T-helper 22 cell (primary cell): ENCODE measurements around the gene CXCL9.
"Not testable (repeated sequence)": the region's sequence is repeated elsewhere in the genome, so short reads cannot be mapped to it uniquely, and the experiment has no call there.

ENCODE experiments used
- DNase-seq: peaks from one replicate; pipeline ENCODE4 v3.0.0-alpha.2; 2020; ENCODE audit warnings: low read depth

Gene CXCL9

DNA sequence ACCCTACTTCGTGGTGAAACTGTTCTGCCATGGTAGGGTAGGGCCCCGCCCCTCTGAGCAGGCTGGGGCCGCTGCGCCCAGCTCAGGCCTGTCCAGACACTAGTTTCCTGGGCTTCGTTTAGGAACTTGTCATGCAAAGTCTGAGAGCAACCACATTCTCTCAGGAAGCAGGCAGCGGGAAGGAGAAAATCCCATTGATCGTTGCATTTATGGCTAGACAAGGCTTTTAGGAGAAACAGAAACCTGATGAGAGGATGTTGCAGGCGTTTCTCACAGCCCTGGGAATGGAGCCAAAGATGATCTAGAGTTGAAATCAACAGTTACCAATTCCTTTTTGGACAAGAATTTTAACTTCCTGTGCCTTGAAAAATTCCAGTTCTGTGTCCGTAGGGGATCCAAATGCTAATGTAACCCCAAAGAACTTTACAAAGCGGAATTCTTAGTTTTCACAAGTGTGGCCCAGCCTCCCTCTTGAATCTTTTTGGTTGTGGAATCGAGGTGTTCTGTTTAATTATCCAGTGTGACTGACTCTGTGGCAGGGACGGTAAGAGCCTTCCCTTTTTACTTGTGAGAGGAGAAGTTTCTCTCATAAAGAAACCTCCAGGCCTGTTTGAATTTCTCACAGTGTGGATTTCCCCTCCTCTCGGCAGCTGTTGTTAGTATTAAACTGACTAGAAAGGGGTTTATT, 4.5 kb upstream of the CXCL9 start:
- no peak for DNase-seq

- DNase-seq = no peak
Measured at GRCh38 chr4:76011018-76011670, 3.8 kb upstream of the CXCL9 start.

DNA sequence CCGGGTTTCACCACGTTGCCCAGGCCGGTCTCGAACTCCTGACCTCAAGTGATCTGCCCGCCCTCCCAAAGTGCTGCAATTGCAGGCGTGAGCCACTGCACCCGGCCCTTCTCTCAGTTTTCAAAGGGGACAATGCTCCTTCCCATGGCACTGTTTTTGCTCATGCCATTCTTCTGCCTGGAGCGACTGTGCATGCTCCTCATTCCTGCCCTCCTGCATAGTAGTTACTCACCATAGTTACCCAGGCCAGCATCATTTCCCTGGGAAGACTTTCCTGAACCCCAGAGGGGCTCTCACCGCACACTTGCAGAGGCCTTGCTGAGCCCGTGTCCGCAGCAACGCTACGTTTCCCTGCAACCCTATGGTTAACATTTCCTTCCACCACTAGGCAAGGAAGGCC, 3.3 kb upstream of the CXCL9 start:
- no peak for DNase-seq

- DNase-seq = no peak
Measured at GRCh38 chr4:76009311-76009710, 2.0 kb upstream of the CXCL9 start.

DNA sequence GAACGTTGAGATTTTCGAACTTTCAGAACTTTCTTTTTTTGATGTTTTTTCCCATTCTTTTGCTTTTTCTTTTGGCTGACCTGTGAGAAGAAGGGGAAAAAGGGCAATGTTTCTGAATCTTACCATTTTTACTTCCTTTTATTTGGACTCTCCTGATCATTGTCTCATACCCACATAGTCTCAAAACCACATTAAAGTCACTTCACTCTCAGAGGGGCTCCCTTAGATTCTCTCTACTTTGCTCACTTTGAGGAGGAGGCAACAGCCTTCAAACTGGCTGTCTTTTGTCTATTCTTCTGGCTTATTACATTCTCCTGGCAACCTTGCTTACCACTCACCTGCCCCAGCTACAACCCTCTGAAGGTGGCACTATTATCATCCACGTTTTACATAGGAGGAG, 3.7 kb downstream of the CXCL9 start:
- no peak for DNase-seq

GRCh38 chr4:76003035-76003434, 4.3 kb downstream of the CXCL9 start:
- no peak for DNase-seq

DNA sequence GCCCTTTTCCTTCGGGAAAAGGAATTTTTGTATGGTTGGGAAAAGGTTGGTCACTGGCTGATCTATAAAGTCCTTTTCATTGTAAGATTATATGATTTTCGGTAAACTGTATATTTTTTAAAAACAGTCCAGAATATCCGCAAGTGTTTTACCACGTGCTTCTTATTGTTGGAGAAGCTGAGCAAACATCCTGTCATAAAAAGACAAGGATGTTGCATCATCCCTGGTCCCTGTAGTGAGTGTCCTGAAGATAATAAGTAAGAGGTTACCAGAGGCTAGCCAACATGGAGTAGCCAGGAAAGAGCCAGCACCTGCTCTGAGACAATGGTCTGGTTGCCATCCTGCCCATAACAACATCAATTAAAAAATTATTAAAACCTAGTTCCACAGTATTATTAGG, 5.1 kb downstream of the CXCL9 start:
- DNase-seq = no peak

GRCh38 chr4:76001700-76002099, 5.6 kb downstream of the CXCL9 start:
- no peak for DNase-seq

- DNase-seq = no peak
Measured at GRCh38 chr4:76000279-76000678, 7.0 kb downstream of the CXCL9 start.

DNA sequence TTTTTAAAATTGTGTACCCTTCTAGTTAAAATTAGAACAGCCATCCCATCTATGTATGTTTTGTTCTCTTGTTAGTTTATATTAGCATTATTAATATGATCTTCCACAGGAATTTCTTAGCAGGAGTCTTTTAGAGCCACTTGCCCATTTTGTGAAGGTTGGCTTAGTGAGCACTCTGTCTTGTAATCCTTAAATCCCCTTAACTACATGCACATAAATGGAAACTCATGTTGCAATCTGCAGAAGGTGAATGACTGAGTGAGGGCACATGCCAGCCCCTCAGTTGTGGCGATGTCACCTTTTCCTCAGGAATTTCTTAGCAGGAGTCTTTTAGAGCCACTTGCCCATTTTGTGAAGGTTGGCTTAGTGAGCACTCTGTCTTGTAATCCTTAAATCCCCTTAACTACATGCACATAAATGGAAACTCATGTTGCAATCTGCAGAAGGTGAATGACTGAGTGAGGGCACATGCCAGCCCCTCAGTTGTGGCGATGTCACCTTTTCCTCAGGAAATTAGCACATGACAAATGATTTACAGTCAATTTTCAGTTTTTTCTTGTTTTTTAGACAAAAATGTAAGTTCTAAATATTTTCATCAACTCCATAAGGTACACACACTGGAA, 8.7 kb downstream of the CXCL9 start:
- not testable (repeated sequence) for DNase-seq

GRCh38 chr4:75997946-75998345, 9.4 kb downstream of the CXCL9 start:
- DNase-seq = no peak

DNA sequence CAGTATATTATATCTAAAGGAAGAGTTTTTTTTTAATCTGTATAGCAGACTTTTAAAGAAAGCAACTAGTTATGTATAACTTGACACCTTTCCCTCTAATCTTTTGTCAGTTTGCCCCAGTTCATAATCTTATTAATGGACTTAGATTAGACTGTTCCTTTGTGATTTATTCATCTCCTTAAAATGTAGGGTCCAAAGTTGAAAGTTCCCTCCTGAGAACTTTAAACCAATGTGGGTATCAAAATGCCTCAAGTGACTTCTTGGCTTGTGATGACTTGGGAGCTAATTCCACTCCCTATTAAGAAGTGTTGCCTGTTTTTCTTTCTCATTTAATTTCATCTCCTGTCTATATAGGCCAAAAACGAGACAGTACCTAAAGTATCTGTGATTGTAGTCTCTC, 10.2 kb downstream of the CXCL9 start:
- DNase-seq = no peak

DNA sequence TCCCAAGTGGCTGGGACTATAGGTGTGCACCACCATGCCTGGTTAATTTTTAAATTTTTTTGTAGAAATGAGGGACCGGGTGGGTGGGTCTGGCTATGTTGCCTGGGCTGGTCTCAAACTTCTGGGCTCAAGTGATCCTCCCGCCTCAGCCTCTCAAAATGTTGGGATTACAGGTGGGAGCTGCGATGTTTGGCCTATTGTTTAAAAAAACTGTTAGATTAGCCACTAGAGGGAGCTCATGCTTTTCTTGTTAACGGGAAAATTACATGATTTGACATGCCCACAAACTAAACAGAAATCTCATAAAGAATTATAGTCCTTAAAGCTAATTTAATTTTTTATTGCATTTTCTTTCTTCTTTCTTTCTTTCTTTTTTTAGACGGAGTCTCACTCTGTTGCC, 11.6 kb downstream of the CXCL9 start:
- DNase-seq = no peak

DNA sequence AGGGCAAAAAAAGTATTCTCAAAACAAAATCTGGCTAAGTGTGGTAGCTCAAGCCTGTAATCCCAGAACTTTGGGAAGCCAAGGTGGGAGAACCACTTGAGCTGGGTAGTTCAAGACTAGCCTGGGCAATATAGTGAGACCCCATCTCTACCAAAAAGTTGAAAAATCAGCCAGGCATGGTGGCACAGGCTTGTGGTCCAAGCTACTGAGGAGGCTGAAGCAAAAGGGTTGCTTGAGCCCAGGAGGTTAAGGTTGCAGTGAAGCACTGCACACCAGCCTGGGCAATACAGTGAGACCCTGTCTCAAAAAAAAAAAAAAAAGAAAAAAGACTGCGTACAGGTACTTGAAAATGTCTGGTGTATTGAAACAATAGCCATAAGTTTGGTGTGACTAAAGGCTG, 14.8 kb downstream of the CXCL9 start:
- no peak for DNase-seq

GRCh38 chr4:75989846-75990528, 17.3 kb downstream of the CXCL9 start:
- DNase-seq = no peak

DNA sequence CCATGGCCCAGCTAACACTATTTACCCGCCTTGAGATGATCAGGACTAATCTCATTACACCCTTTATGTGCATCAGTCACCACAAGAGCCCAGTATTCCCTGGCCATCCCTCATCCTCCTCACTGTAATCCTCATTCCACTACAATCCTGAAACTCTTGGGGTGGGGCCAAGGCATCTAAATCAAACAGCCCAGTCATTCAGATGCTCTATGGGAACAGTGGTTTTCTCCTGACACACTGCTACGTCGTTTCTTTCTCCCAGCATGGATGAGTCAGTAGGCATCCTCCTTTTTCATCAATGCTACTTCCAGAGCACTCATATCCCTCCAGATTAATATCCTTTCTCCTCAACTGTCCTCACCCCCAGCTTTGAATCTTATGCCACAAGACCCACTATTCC, 22.2 kb downstream of the CXCL9 start:
- no peak for DNase-seq

DNA sequence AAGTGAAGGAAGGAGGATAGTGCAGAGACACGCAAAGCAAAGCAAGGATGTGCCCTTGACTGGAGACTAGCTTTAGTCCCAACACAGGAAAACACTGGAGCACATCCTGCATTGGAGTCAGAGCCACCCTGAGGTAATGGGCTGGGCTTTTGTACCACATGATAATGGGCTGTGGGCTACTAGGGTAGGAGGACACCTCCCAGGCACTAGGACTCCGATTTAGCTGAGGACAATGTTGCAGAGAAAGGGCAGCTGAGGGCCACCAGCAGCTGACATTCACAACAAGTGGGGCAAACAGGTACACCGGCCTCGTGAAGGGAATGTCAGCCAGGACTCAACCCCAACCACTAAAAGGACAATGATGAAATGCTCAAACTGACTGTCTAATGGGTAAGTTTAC, 26.7 kb downstream of the CXCL9 start:
- no peak for DNase-seq

GRCh38 chr4:75976177-75976576, 31.1 kb downstream of the CXCL9 start:
- DNase-seq = no peak

DNA sequence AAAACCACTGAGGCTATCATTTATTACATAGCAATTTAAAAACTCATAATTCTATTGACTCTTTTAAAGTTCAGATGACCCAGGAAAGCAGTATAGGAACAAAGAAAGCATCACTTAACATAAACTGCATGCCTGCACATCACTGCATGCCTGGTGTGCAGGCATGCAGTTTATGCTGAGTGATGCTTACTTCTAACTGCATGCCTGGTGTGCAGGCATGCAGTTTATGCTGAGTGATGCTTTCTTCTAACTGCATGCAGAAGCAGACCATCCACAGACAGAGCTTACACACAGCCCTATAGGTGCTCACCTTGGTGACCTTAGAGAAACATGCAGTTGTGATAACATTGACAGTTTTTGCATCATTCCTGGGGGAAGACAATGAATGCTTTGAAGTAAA, 33.5 kb downstream of the CXCL9 start:
- no peak for DNase-seq

GRCh38 chr4:75968084-75968483, 39.2 kb downstream of the CXCL9 start:
- DNase-seq = no peak

GRCh38 chr4:75963558-75963957, 43.8 kb downstream of the CXCL9 start:
- DNase-seq = no peak

- DNase-seq = not testable (repeated sequence)
Measured at GRCh38 chr4:75962072-75962471, 45.2 kb downstream of the CXCL9 start.

DNA sequence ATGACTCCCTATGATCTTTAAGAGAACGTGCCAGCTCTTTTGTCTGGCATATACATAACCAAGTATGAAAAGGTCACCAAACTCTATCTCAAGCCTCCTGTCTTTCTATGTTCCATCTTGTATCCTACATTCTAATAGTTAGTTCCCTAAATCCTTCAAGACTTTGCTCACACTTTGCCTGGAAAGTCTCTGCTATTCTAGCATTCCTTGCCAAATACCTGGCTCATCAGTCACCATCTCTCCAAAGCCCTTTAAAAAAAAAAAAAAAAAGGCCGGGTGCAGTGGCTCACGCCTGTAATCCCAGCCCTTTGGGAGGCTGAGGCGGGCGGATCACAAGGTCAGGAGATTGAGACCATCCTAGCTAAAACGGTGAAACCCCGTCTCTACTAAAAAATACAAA, 48.8 kb downstream of the CXCL9 start:
- not testable (repeated sequence) for DNase-seq
